H1 (cell line): ENCODE data around the gene C2orf92. TPM values are rescaled to one million over a fixed set of nuclear protein-coding genes. Genes with fewer than 3 reads are reported as not detected.

ENCODE experiments used
- CTCF ChIA-PET: fragments of 300-600 bp; sonication (Branson Sonifier 250); formaldehyde crosslinking; loops from one replicate; lab custom pipeline; 2021; ENCODE audit not compliant: partially characterized antibody; lab: Charles Lee
- POLR2A ChIA-PET: fragments of 300-600 bp; sonication (Branson Sonifier 250); formaldehyde crosslinking; loops from one replicate; lab custom pipeline; 2021; ENCODE audit warnings: inconsistent platforms; ENCODE audit not compliant: partially characterized antibody; lab: Charles Lee
- DNase-seq, 2 experiments: peaks; one replicate each; pipeline versions ENCODE4 v3.0.0 to v3.0.0-alpha.2; 2010 to 2022; ENCODE audit warnings: low spot score in 2 of 2, low read depth in 1 of 2, mixed read lengths in 1 of 2
- FAIRE-seq: peaks from 2 replicates; lab custom pipeline; 2011; peaks lifted over from hg19 to GRCh38; lab: Jason Lieb, UNC
- H2AFZ ChIP-seq: 2 replicates; pipeline ENCODE4 v1.8.1; 2012; ENCODE audit warnings: low read length, inconsistent platforms
- H2AK5ac ChIP-seq: 2 replicates; pipeline ENCODE4 v1.6.1; 2013; ENCODE audit warnings: low read depth, low read length
- H2BK120ac ChIP-seq: replicated peaks from 2 replicates; pipeline ENCODE3; 2013; ENCODE audit warnings: low read depth, low read length, inconsistent platforms
- H2BK12ac ChIP-seq: 2 replicates; pipeline ENCODE4 v1.6.1; 2013; ENCODE audit warnings: low read depth, low read length
- H2BK15ac ChIP-seq: 2 replicates; pipeline ENCODE4 v1.6.1; 2013; ENCODE audit warnings: low read length
- H2BK20ac ChIP-seq: 2 replicates; pipeline ENCODE4 v1.6.1; 2013; ENCODE audit warnings: low read length
- H2BK5ac ChIP-seq: 2 replicates; pipeline ENCODE4 v1.6.1; 2013; ENCODE audit warnings: low read depth, low read length
- H3K14ac ChIP-seq: 2 replicates; pipeline ENCODE4 v1.6.1; 2013; ENCODE audit warnings: inconsistent platforms; ENCODE audit not compliant: insufficient read length
- H3K18ac ChIP-seq: 2 replicates; pipeline ENCODE4 v1.6.1; 2013; ENCODE audit warnings: low read length; ENCODE audit errors: extremely low read depth
- H3K23ac ChIP-seq: 2 replicates; pipeline ENCODE4 v1.6.1; 2013; ENCODE audit warnings: inconsistent platforms; ENCODE audit not compliant: insufficient read length
- H3K23me2 ChIP-seq: 2 replicates; pipeline ENCODE4 v1.6.1; 2013; ENCODE audit warnings: low read depth, low read length
- H3K27ac ChIP-seq: 2 replicates; pipeline ENCODE4 v1.6.1; 2011; ENCODE audit warnings: low read depth, low read length, inconsistent platforms
- H3K27me3 ChIP-seq, 4 experiments: replicated peaks in 1 of 4; 1 replicate in 1 of 4; 2 replicates in 3 of 4; pipeline versions ENCODE4 v1.6.1 to v1.8.1; 2011 to 2013; ENCODE audit warnings: low read length in 3 of 4, mild to moderate bottlenecking in 3 of 4, inconsistent platforms in 2 of 4, mixed read lengths in 2 of 4, moderate library complexity in 1 of 4; ENCODE audit not compliant: control insufficient read depth in 3 of 4, insufficient read depth in 3 of 4; ENCODE audit errors: extremely low read depth in 1 of 4
- H3K36me3 ChIP-seq, 4 experiments: 2 replicates each; pipeline versions ENCODE4 v1.6.1 to v1.8.1; 2011 to 2013; ENCODE audit warnings: mild to moderate bottlenecking in 4 of 4, low read length in 3 of 4, moderate library complexity in 2 of 4, control low read depth in 1 of 4, inconsistent platforms in 1 of 4; ENCODE audit not compliant: insufficient read depth in 4 of 4, control insufficient read depth in 2 of 4
- H3K4ac ChIP-seq: replicated peaks from 2 replicates; pipeline ENCODE3; 2013; ENCODE audit warnings: low read length, low read depth, mixed read lengths, inconsistent platforms; ENCODE audit not compliant: insufficient read length
- H3K4me1 ChIP-seq, 4 experiments: replicated peaks in 1 of 4; 1 replicate in 1 of 4; 2 replicates in 3 of 4; pipeline versions ENCODE4 v1.6.1 to v1.8.1; 2011 to 2013; ENCODE audit warnings: low read length in 3 of 4, inconsistent platforms in 2 of 4, mixed read lengths in 1 of 4; ENCODE audit not compliant: insufficient read depth in 4 of 4, control insufficient read depth in 3 of 4
- H3K4me2 ChIP-seq, 2 experiments: 2 replicates each; pipeline versions ENCODE4 v1.6.1 to v1.8.1; 2011 to 2013; ENCODE audit warnings: low read depth in 2 of 2, low read length in 2 of 2, control low read depth in 1 of 2, inconsistent platforms in 1 of 2, mild to moderate bottlenecking in 1 of 2; ENCODE audit not compliant: insufficient read depth in 1 of 2
- H3K4me3 ChIP-seq, 4 experiments: fragments of 200-600, 300-600 bp in 1 of 4; sonication (generic), shearing (Covaris generic), sonication (Bioruptor Twin) in 1 of 4; 2 replicates each; pipeline versions ENCODE4 v1.5.1 to v1.8.1; 2011 to 2016; ENCODE audit warnings: low read length in 4 of 4, low read depth in 3 of 4, control low read depth in 2 of 4, inconsistent platforms in 2 of 4, mild to moderate bottlenecking in 2 of 4, mixed read lengths in 1 of 4, moderate library complexity in 1 of 4; ENCODE audit not compliant: insufficient read depth in 2 of 4; ENCODE audit errors: extremely low read depth in 1 of 4
- H3K56ac ChIP-seq: replicated peaks from 2 replicates; pipeline ENCODE3; 2013; ENCODE audit warnings: low read depth, mild to moderate bottlenecking, mixed read lengths, low read length, inconsistent platforms; ENCODE audit not compliant: insufficient read length
- H3K79me1 ChIP-seq: 2 replicates; pipeline ENCODE4 v1.6.1; 2013; ENCODE audit warnings: low read depth, low read length, control low read depth
- H3K79me2 ChIP-seq, 2 experiments: 2 replicates each; pipeline versions ENCODE4 v1.6.1 to v1.8.1; 2012 to 2013; ENCODE audit warnings: low read length in 2 of 2, mild to moderate bottlenecking in 2 of 2, inconsistent platforms in 1 of 2; ENCODE audit not compliant: insufficient read depth in 2 of 2, control insufficient read depth in 1 of 2
- H3K9ac ChIP-seq, 4 experiments: replicated peaks in 1 of 4; 1 replicate in 1 of 4; 2 replicates in 3 of 4; pipeline versions ENCODE4 v1.6.1 to v1.8.1; 2011 to 2013; ENCODE audit warnings: low read depth in 3 of 4, low read length in 3 of 4, control low read depth in 2 of 4, mild to moderate bottlenecking in 2 of 4, moderate library complexity in 2 of 4, inconsistent platforms in 1 of 4; ENCODE audit errors: extremely low read depth in 1 of 4
- H3K9me3 ChIP-seq, 2 experiments: 2 replicates each; pipeline versions ENCODE4 v1.6.1 to v1.8.1; 2012 to 2013; ENCODE audit warnings: mild to moderate bottlenecking in 2 of 2, moderate library complexity in 2 of 2, control low read depth in 1 of 2, inconsistent platforms in 1 of 2, low read depth in 1 of 2, low read length in 1 of 2, mixed read lengths in 1 of 2; ENCODE audit not compliant: insufficient read depth in 2 of 2
- H4K20me1 ChIP-seq, 2 experiments: replicated peaks in 1 of 2; 2 replicates each; pipeline versions ENCODE3 to v1.8.1; 2011 to 2013; ENCODE audit warnings: inconsistent platforms in 2 of 2, low read length in 2 of 2, mild to moderate bottlenecking in 1 of 2; ENCODE audit not compliant: insufficient read depth in 2 of 2, control insufficient read depth in 1 of 2
- H4K5ac ChIP-seq: 2 replicates; pipeline ENCODE4 v1.6.1; 2013; ENCODE audit warnings: low read length, low read depth, mixed read lengths, inconsistent platforms; ENCODE audit not compliant: insufficient read length
- H4K8ac ChIP-seq: 2 replicates; pipeline ENCODE4 v1.8.0; 2013; ENCODE audit warnings: mild to moderate bottlenecking, moderate library complexity, low read length, inconsistent platforms; ENCODE audit not compliant: insufficient read depth; ENCODE audit errors: extremely low read depth
- H4K91ac ChIP-seq: replicated peaks from 2 replicates; pipeline ENCODE3; 2013; ENCODE audit warnings: low read length, mixed read lengths, inconsistent platforms; ENCODE audit not compliant: insufficient read length
- POLR2AphosphoS5 ChIP-seq: IDR thresholded peaks from 2 replicates; pipeline ENCODE4 v1.6.1; 2011; ENCODE audit warnings: low read depth, low read length
- WGBS, 2 experiments: shearing (Covaris generic) in 1 of 2; methylation state at CpG; one replicate each; pipeline versions ENCODE4 v1.1.6 to v1.1.7; 2013 to 2015; ENCODE audit warnings: low lambda C conversion rate in 2 of 2, mixed read lengths in 2 of 2, inconsistent platforms in 1 of 2, low coverage in 1 of 2, missing lambda C conversion rate in 1 of 2; ENCODE audit not compliant: insufficient replicate concordance in 2 of 2, insufficient coverage in 1 of 2, insufficient read length in 1 of 2; ENCODE audit errors: extremely low coverage in 1 of 2, missing lambda C conversion rate in 1 of 2; 5-methylcytosine and 5-hydroxymethylcytosine counted together
- polyA plus RNA-seq, 7 experiments: library from polyadenylated mRNA; depleted of rRNA in 3 of 7; stranded (reverse) in 5 of 7; unstranded in 2 of 7; fragments of >200 nt in 5 of 7; fragments of 200-250 nt in 2 of 7; gene quantifications; 1 replicate in 5 of 7; 2 replicates in 1 of 7; 4 replicates in 1 of 7; pipeline versions ENCODE4 v1.2.1 to v1.2.3, GENCODE V29; 2011 to 2013; ENCODE audit warnings: missing spikeins in 2 of 7, mixed read lengths in 2 of 7
- total RNA-seq: library from RNA; stranded (reverse); fragmentation: NEBNext Ultra II Directional; extraction: Animal tissue kit (Norgen Biotek cat#: 25700); gene quantifications from 2 replicates; pipeline ENCODE4 v1.2.1, GENCODE V29; 2021
- TF ChIP-seq, protein P1 (sequence below): IDR thresholded peaks from 2 replicates; pipeline ENCODE4 v1.6.1; 2011; ENCODE audit warnings: low read depth, mild to moderate bottlenecking, low read length; ENCODE audit not compliant: insufficient read depth

The C2orf92 gene
- total and polyA plus RNA-seq, 2 of the 8 experiments (the other 6 are each of a cell fraction or from before 2014, with no cell fraction given), result 2.3 to 3.7 TPM

GRCh38 chr2:97644023-97644717 lies 25.3 kb upstream of the C2orf92 start:
- CTCF ChIA-PET, result interaction anchor here (1.0 kb wide), 2 partner anchors 18 to 65 kb away, joined by 3 to 4 read pairs; no protein-coding TSS in a partner anchor
- Histone ChIP-seq H4K91ac (no peak overlapping the region), H3K9ac (no peak overlapping the region)

More at GRCh38 chr2:97644023-97644717, 25.3 kb upstream of the C2orf92 start:
- H3K18ac ChIP-seq, result no peak overlapping the region
- no peak overlapping the region for H3K23ac ChIP-seq
- POLR2A ChIA-PET, result interaction anchor here (1.5 to 4.7 kb wide), 2 partner anchors 8 to 18 kb away, joined by 5 to 71 read pairs; partner anchors contain the start of gene ACTR1B
- no peak overlapping the region for H2AK5ac ChIP-seq
- peaks cover 0 to 13% of the 10 kb centered on the region in 2 experiments; a peak in 2 of 4 replicates for H3K79me2 ChIP-seq
- H4K8ac ChIP-seq, result no peak overlapping the region
- H3K4me2 ChIP-seq, result no peak overlapping the region; a peak in 1 of 4 replicates
- H2AFZ ChIP-seq, result no peak overlapping the region
- H4K20me1 ChIP-seq, result peaks cover 1 to 4% of the 10 kb centered on the region in 2 experiments
- no peak overlapping the region for H2BK12ac ChIP-seq
- no peak overlapping the region for H2BK5ac ChIP-seq
- peaks cover 6% of the 10 kb centered on the region; the same call in 1 of the 2 replicates for H3K23me2 ChIP-seq
- no peaks in the 10 kb centered on the region; a peak in 1 of 7 replicates for H3K27me3 ChIP-seq
- no peak overlapping the region for H3K4me3 ChIP-seq
- H3K4ac ChIP-seq, result no peak overlapping the region
- H4K5ac ChIP-seq, result no peak overlapping the region
- no peak overlapping the region for H3K56ac ChIP-seq
- H3K36me3 ChIP-seq, result peaks cover 12 to 23% (median 16%) of the 10 kb centered on the region in 4 experiments
- 94% methylated on average over 4 of the region's 4 CpGs; no CpG with 5 or more reads in 1 of the 2 experiments for WGBS, 2 experiments
- H2BK15ac ChIP-seq, result no peak overlapping the region
- H3K14ac ChIP-seq, result no peak overlapping the region
- H3K79me1 ChIP-seq, result no peaks in the 10 kb centered on the region; the same call in 1 of the 2 replicates
- H3K4me1 ChIP-seq, result peaks cover 0 to 6% (median 0%) of the 10 kb centered on the region in 4 experiments; a peak in 2 of 7 replicates
- no peak for FAIRE-seq
- no peaks in the 10 kb centered on the region for H3K9me3 ChIP-seq
- TF ChIP-seq, protein P1, sequence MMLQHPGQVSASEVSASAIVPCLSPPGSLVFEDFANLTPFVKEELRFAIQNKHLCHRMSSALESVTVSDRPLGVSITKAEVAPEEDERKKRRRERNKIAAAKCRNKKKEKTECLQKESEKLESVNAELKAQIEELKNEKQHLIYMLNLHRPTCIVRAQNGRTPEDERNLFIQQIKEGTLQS, result no peak
- TF ChIP-seq POLR2AphosphoS5, result no peak
- H2BK120ac ChIP-seq, result no peak overlapping the region
- H2BK20ac ChIP-seq, result no peak overlapping the region
- peak in 1 of 2 experiments; percentile 16 for DNase-seq
- no peak overlapping the region for H3K27ac ChIP-seq
